H7 (cell line): ENCODE data around the gene RPTOR. TPM values are rescaled to one million over a fixed set of nuclear protein-coding genes. Genes with fewer than 3 reads are reported as not detected.

Experiments
- DNase-seq: peaks from one replicate; pipeline ENCODE4 v3.0.0; 2012
- H3K27me3 ChIP-seq: 2 replicates; pipeline ENCODE4 v1.6.0; 2011; ENCODE audit warnings: mild to moderate bottlenecking, low read length; ENCODE audit not compliant: control insufficient read depth, insufficient read depth
- H3K36me3 ChIP-seq: replicated peaks from 2 replicates; pipeline ENCODE4 v1.5.1; 2011; ENCODE audit warnings: low read length; ENCODE audit not compliant: control insufficient read depth, insufficient read depth
- H3K4me3 ChIP-seq: 2 replicates; pipeline ENCODE4 v1.5.1; 2011; ENCODE audit warnings: low read depth, mild to moderate bottlenecking, control low read depth, low read length, moderate library complexity; ENCODE audit not compliant: insufficient read depth
- total RNA-seq: library from RNA; depleted of rRNA; stranded (reverse); fragments of >200 nt; shearing (Covaris generic); gene quantifications from 2 replicates; pipeline ENCODE4 v1.2.3, GENCODE V29; 2014

RPTOR gene
- total RNA-seq, 1 experiment from 2014 or later = 20.9 TPM

DNA sequence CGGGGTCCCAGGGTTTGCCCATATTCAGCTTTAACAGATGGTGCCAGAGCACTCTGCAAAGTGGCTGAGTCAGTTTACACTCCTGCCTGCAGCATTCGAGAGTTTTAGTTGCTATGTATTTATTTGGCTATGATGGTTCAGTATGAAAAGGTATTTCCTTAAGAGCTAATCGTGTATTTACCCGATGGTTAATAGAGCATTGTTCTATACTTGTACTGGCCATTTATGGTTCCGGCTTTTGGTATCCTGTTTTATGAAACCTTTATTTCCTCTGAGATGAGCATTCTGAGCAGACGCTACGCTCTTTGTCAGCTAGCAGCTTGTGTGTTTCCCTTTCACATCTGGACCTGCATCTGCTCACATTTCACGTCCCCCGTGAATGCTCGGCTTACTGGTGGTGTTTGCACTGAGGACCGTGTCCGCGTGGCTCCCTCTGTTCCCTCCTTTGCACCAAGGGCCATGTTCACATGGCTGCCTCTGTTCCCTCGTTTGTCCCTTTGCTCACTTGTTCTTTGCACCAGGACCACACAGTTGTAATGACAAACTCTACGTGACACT lies 297.9 kb downstream of the RPTOR start:
- DNase-seq = no peak
- Histone ChIP-seq H3K36me3 (no peaks in the 10 kb centered on the region; the same call in 1 of the 2 replicates), H3K4me3 (no peak overlapping the region), H3K27me3 (no peaks in the 10 kb centered on the region)

DNA sequence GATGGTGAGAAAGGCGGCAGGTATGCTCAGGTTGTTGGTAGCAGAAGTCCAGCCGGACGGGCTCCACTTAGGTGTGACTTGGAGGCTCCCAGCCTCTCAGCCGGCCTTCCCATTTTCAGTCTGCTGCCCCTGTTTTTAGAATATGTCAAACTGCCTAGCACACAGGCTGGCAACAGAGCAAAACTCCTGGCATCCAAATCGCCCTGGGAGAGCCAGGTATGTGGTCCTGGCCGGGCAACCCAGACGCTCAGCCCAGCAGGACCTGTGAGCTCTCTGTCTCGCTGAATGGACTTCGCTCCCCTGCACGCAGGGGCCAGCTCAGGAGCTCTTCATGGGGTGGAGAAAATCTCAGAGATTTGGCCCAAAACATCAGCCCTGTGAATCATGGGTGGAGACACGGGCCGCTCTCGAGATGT lies 299.1 kb downstream of the RPTOR start:
- no peak overlapping the region for H3K4me3 ChIP-seq
- H3K27me3 ChIP-seq = no peaks in the 10 kb centered on the region
- no peaks in the 10 kb centered on the region; the same call in none of the 2 replicates for H3K36me3 ChIP-seq
- DNase-seq = peak; percentile 60

GRCh38 chr17:80844418-80844990 lies 299.9 kb downstream of the RPTOR start:
- Histone ChIP-seq H3K27me3 (no peaks in the 10 kb centered on the region), H3K4me3 (no peak overlapping the region), H3K36me3 (no peaks in the 10 kb centered on the region; the same call in none of the 2 replicates)
- peak; percentile 63 for DNase-seq

DNA sequence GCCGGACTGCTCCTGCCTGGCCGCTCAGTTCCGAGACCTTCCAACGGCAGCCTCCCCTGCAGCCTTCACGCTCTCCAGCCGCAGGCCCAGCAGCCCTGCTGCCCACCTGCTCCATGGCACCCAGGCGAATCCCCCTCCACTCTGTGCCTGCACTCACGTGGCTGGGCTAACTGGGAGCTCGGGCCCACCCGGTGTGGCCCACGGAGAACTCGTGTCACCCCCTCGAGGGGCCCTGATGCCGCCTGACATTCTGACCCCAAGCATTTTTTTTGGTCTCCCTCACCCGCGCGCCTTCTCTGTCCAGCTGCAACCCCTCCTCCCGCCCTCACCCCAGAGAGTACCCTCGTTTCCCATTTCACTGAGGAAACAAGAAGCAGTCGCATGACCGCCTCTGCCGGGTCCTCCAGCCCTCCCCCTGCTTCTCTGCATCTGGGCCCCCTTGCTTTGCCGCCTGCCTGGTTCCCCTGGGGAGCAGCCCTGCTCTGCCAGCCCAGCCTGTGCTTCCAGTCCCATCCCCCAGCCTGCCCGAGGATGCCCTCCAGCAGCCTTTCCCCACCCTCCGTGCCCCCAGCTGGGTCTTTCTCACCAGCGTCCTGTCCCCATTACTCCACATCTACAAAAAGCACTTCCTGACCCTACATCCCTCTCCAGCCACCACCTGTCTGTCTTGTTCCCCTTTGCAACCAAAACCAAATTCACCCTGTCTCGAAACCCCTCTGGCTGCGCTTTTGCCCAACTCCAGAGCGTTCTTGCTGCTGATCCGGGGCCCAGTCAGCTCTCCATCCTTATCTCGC lies 300.6 kb downstream of the RPTOR start:
- H3K27me3 ChIP-seq = no peaks in the 10 kb centered on the region
- DNase-seq = peak; percentile 77
- H3K36me3 ChIP-seq = no peaks in the 10 kb centered on the region; the same call in none of the 2 replicates
- H3K4me3 ChIP-seq = no peak overlapping the region

GRCh38 chr17:80845863-80846671 lies 301.4 kb downstream of the RPTOR start:
- no peaks in the 10 kb centered on the region for H3K27me3 ChIP-seq
- no peak overlapping the region for H3K4me3 ChIP-seq
- DNase-seq = peak; percentile 51
- H3K36me3 ChIP-seq = no peaks in the 10 kb centered on the region; the same call in none of the 2 replicates

GRCh38 chr17:80846932-80847331 lies 302.3 kb downstream of the RPTOR start:
- no peak for DNase-seq
- no peak overlapping the region for H3K4me3 ChIP-seq
- no peaks in the 10 kb centered on the region for H3K27me3 ChIP-seq
- no peaks in the 10 kb centered on the region; the same call in none of the 2 replicates for H3K36me3 ChIP-seq

GRCh38 chr17:80847496-80848230 lies 303.0 kb downstream of the RPTOR start:
- peak; percentile 59 for DNase-seq
- H3K4me3 ChIP-seq = no peak overlapping the region

DNA sequence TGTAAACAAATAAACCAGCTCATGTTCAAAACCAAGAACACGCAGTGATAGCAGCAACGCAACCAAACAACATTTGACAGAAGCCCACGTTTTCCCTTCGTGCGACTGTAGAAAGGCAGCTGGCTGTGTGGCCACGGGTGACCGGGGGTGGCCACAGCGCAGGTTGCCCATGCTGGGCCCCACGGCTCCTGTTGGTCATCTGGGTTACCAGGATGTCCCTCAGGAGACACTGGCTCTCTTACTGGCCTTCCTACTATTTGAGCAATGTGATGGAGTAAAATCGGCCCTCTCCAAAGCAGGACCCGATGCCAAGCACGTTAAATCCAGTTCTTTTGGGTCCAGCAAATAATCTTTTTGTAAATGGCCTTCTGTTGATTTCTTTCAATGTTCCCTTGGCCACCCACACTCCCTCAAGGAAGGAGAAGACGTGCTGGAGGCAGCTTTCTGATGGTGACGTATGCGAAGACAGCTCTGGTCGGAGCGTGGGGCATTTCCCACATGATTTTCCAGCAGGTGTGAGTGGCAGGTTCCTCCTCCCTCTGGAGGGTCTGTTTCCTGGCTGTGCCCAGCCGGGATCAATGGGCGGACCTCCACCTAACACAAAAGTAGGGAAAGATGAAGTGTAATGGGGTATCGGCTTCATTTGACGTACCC lies 303.9 kb downstream of the RPTOR start:
- DNase-seq = peak; percentile 38
- no peaks in the 10 kb centered on the region for H3K27me3 ChIP-seq
- H3K36me3 ChIP-seq = no peaks in the 10 kb centered on the region; the same call in none of the 2 replicates
- H3K4me3 ChIP-seq = no peak overlapping the region

More at GRCh38 chr17:80847496-80848230, 303.0 kb downstream of the RPTOR start:
- Histone ChIP-seq H3K36me3 (no peaks in the 10 kb centered on the region; the same call in none of the 2 replicates), H3K27me3 (no peaks in the 10 kb centered on the region)

DNA sequence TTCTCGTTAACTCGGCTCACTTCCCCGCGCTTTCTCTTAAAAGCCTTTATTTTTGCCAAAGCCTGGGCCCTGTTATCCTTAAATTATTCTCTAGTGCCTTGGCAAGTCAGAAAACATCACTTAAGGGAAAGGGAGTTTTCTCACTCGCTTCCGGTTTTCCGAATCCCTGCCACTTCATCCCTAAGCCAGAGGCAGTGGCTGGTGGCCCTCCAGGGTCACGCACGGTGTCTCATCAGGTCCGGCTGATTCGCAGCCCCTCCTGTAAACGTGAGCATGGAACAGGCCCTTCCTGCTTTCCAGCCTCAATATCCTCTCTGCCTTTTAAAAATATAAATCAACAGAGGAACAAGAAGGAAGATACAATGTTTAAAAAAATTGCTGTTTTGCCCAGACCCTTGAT lies 304.5 kb downstream of the RPTOR start:
- DNase-seq = peak; percentile 40
- H3K36me3 ChIP-seq = no peaks in the 10 kb centered on the region; the same call in none of the 2 replicates
- no peak overlapping the region for H3K4me3 ChIP-seq
- no peaks in the 10 kb centered on the region for H3K27me3 ChIP-seq

DNA sequence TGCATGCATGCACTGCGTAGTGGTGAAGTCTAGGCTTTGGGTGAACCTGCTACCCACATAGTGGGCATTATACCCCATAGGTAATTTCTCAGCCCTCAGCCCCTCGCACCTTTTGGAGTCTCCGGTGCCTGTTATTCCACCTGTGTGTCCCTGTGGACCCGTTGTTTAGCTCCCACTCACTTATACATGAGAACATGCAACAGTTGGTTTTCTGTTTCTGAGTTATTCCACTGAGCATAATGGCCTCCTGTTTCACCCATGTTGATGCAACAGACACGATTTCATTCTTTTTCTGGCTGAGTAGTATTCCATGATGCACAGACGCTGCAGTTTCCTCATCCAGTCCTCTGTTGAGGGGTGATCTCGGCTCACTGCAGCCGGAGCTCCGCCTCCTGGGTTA lies 305.5 kb downstream of the RPTOR start:
- no peaks in the 10 kb centered on the region for H3K27me3 ChIP-seq
- no peaks in the 10 kb centered on the region; the same call in none of the 2 replicates for H3K36me3 ChIP-seq
- H3K4me3 ChIP-seq = no peak overlapping the region
- no peak for DNase-seq

DNA sequence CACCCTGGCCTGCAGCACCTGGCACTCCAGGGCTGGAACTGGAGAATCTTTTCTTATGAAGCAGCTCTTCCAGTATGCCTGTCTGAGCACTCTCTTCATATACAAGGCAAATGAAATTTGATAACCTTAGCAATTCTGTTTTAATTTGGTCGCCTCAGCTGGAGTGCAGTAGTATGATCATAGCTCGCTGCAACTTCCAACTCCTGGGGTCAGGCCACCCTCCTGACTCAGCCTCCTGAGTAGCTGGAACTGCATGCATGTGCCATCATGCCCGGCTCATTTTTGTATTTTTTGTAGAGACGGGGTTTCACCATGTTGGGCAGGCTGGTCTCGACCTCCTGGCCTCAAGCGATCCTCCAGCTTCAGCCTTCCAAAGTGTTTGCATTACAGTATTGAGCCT lies 306.2 kb downstream of the RPTOR start:
- DNase-seq = no peak
- H3K36me3 ChIP-seq = no peaks in the 10 kb centered on the region; the same call in none of the 2 replicates
- H3K4me3 ChIP-seq = no peak overlapping the region

GRCh38 chr17:80851277-80851925 lies 306.8 kb downstream of the RPTOR start:
- Histone ChIP-seq H3K27me3 (no peaks in the 10 kb centered on the region), H3K4me3 (no peak overlapping the region), H3K36me3 (peaks cover under 1% of the 10 kb centered on the region)
- DNase-seq = no peak

More for the DNA sequence above, 306.2 kb downstream of the RPTOR start:
- no peaks in the 10 kb centered on the region for H3K27me3 ChIP-seq

- DNase-seq = no peak
- Histone ChIP-seq H3K36me3 (peaks cover 1% of the 10 kb centered on the region; the same call in 1 of the 2 replicates), H3K4me3 (no peak overlapping the region), H3K27me3 (no peaks in the 10 kb centered on the region)
Measured at GRCh38 chr17:80852476-80853015, 307.9 kb downstream of the RPTOR start.
